Measurements from ENCODE around the gene DCAKD.

DCAKD gene, protein sequence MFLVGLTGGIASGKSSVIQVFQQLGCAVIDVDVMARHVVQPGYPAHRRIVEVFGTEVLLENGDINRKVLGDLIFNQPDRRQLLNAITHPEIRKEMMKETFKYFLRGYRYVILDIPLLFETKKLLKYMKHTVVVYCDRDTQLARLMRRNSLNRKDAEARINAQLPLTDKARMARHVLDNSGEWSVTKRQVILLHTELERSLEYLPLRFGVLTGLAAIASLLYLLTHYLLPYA

DNA sequence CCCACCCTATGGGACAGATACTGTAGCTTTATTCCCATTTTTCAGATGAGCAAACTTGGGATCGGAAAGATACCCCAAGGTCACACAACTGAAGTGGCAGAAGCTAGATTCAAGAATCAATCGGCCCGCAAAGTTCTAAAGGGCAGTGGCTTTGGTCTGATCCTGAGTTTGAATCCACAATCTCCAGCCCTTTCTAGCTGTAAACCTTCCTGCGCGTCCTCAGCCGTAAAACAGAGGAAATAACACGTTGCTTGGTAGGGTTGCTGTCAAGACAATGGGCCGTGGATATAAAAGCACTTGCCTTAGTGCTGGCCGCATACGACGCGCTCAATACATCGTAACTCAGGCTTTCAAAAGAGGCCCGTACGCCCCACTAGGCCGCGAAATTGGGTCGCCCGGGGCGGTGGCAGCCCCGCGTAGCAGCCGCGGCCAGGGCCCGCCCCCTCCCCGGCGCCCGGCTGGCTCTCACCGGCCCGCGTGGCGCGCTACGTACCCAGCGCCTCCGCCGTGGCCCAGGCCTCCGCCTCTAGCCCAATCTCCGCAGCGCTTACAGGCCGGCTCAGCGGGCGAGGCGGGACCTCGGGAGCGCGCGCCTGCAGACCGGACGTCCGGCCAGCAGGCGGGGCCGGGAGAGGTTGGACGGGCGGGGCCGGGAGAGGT is at the start of gene DCAKD:
Gene DCAKD (minus strand): TSS at position 573 of the 660 bp plus-strand sequence. CDS start 16,747 bp downstream, outside the sequence.
- peak; percentile 83 to 84 for DNase-seq (ENCODE audit: low read depth in 1 of 2, low spot score in 1 of 2)

DNA sequence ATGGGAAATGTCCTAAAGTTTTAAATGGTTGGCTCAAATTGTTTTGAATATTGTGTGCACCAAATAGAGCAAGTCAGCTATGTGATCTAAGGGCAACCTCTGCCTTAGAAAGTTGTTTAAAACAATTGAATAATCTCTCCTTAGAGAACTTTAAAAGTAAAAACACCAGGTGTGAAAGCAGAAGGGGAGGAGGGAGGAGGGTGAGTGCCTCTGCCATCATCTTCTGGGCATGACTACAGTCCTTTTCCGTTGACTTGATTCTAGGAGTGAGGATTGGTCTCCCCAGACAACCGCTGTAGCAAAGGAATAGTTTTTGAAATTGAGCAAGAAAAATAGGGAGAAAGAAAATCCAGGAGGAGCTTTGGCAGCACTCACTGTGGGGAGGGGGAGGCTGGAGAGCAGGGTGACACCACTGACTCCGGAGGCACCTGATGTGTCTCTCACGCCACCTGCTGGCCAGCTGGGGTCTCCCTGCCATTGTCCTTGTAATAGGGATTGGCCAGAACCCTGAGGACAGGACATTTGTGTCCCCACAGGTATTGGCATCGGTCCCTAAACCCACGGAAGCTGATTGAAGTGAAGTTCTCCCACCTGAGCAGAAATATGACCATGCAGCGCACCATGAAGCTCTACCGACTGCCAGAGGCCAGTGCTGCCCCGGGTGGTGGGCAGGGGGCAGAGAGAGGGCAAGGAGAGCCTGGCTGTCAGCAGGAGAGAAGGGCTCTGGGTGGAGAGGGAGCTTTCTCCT is 47.6 kb upstream of the DCAKD start:
- DNase-seq (ENCODE audit: low read depth in 1 of 2, low spot score in 1 of 2), result peak; percentile 33 to 54

DNA sequence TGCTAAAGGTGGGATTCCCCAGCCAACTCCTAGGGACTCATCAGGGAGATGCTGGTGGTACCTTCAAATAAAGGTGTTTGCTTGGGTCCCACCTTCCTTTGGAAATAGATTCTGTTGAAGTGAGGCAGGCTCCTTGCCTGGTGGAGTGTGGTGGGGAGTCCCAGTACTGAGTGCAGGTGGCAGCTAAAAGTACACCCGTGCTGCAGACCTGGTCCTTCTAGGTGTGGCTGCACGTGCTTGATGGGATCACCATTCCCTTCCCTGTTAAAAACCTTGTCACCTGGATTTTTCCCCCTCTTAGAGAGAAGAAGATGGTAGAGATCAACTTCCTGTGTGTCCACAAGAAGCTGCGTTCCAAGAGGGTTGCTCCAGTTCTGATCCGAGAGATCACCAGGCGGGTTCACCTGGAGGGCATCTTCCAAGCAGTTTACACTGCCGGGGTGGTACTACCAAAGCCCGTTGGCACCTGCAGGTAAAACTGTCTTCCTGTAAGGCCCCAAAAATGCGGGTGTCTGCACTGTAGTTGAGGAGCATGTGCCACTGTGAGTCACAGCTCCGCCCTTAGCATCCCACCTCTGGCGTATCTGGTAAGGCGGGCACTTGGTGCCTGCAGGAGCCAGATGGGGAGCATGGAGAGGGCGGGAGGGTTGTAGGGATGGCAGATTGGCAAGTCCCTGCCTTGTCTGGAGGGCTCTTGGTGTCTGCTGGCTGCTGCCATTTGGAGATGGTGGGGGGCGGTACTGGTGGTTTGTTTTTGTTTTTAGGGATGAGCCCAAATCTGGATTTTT is 46.8 kb upstream of the DCAKD start:
- no peak for DNase-seq (ENCODE audit: low read depth in 1 of 2, low spot score in 1 of 2)

DNA sequence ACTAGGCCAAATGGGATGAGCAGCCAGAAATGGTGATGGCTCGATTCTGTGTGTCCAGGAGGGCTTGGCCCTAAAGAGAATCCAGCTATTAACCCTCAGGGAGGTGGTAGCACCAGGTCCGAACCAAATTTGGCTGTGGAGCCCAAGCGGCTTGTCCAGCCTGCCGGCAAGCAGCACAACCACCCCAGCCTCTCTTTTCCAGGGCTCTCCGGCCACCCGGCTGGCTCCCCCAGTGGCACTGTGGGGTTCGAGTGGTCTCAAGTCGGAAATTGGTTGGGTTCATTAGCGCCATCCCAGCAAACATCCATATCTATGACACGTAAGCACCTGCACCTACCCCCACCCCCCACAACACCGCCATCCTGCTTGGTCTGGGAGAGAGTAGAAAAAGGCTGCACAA is 45.5 kb upstream of the DCAKD start:
- DNase-seq (ENCODE audit: low read depth in 1 of 2, low spot score in 1 of 2), result no peak

DNA sequence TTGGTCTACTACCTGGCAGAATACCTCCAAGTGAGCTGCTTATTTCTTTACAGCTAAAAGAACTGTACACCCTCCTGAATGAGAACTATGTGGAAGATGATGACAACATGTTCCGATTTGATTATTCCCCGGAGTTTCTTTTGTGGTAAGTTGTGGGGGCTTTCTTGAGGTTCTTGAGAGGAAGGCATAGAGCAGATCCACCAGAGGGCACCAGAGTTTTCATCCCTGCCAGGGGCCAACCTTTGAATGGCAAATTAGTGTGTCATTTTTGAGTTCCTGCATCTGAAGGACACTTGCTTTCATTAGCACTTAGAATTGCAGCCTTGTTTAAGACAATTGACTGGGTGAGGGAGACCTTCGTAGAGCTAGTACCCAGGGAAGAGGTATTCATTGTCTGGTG is 44.7 kb upstream of the DCAKD start:
- no peak for DNase-seq (ENCODE audit: low read depth in 1 of 2, low spot score in 1 of 2)

DNA sequence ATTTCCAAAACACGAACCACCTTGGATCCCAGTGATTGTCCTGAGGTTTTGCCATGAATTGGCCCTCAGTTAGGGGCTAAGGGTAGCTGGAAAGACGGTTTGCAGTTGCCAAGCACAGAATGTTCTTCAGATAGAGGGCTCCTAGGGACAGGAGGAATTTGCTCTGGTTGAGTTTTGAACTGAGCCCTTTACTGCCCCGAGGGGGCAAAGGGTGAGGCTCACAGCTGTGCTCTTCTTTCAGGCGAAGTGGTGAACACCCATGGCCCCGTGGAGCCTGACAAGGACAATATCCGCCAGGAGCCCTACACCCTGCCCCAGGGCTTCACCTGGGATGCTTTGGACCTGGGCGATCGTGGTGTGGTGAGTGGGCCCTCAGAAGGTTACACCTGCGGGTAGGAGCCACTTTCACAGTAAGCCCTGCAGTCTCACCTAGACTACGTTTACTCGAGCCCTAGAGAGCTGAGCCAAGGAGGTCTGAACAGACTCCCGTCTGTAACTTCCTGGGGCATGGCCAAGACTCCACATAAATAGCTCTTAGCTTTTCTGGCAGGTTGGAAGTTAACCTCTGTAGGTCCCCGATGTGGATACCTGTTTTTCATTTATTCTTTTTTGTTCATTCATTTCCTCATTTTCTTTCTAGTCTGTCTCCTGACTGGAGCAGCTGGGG is 42.1 kb upstream of the DCAKD start:
- DNase-seq (ENCODE audit: low read depth in 1 of 2, low spot score in 1 of 2), result no peak

DNA sequence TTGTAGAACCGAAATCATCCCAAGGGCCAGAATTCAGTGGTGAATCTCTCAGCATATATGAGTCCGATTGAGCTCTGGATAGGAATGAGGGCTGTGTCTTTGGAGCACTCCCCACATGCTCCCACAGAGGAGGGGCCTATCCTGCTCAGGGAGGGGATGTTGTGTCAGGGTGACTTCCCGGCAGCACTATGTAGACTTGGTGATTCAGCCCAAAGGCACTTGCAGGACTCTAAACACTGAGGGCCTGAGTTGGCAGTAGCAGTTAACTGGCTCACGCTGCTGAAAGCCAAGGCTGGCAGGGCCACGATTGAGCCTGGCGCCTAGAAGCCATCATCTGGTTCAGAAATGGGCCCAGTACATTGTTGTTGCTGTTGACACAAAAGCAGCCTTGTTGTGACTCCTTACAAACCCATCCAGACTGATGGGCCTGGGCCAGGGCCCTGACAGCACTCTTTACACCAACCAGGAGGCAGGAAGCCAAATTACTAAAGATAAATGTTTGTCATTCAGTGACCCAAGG is 41.5 kb upstream of the DCAKD start:
- no peak for DNase-seq (ENCODE audit: low read depth in 1 of 2, low spot score in 1 of 2)

DNA sequence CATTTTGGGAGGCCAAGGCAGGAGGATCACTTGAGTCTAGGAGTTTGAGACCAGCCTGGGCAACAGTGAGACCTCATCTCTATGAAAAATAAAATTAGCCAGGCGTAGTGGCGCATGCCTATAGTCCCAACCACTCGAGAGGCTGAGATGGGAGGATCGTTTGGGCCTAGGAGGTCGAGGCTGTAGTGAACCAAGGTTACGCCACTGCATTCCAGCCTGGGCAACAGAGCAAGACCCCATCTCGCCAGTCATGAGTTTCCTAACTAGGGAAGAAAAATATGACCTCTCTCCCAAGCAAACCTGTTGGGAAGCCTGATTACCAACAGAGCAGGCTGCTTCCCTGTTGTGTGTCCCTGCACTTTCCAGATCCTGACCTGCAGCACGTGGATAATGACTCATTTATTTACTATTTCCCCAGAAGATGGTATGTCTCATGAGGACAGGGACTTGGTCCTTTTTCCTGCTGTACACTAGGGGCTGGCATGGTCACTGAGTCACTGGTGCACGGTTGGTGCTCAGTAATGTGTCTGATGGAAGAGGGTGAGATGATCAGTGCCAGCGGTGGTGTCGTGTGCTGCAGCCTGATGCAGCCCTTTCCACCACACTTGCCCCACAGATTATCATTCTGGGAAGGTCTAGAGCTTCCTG is 40.5 kb upstream of the DCAKD start:
- no peak for DNase-seq (ENCODE audit: low read depth in 1 of 2, low spot score in 1 of 2)

DNA sequence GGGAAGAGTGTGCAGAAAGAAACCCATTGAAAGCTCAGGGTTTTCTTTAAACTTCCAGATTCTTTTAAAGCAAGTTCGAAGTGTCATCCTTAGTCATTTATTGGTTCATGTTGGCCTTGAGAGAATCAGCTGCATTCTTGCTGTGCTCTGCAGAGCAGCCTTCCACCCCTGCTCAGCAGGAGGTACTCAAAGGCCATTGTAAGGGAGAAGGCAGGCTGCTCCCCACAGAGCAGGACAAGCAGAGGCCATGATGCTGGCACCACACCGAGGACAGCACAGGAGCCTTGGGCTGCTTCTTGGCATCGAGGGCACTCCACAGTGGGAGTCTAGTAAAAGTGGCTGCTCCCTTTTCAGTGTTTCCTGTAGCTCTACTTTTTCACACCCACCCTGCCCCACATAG is 39.3 kb upstream of the DCAKD start:
- no peak for DNase-seq (ENCODE audit: low read depth in 1 of 2, low spot score in 1 of 2)

DNA sequence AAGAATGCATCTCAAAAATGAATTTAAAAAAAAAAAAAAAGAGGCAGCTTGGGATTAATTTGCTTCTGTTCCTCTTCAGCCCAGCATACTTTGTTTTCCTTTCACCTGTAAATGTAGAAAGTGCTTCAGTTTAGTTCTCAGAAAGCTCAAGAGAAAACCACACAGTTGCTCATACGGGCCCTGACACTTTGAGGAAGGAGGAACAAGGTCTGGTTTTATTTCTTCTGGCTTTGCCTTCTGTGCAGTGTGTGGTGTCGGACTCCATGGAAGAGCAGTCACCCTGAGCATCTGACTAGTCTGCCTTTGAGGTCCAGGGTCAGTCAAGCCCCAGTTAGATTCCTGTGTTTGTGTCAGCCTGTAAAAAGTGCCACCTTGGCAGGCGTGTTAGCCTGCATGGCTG is 37.3 kb upstream of the DCAKD start:
- DNase-seq (ENCODE audit: low read depth in 1 of 2, low spot score in 1 of 2), result no peak

DNA sequence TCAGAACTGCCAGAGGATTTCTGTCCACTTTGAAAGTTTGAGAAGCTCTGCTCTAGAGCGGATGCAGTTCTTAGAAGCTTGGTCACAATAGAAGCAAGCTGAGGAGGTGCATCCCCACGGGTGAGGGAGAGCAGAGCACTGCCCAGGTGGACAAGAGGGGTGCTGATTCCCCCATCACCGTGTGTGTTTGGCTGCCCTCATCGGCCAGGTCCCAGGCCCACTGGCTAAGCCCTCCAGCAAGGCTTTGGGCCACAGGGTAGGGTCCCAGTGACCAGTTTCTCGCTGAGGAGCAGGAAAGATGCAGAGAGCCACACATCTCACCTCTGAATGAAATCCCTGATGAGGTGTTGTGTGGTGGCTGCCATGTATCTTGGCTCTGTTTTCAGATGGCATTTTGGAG is 36.5 kb upstream of the DCAKD start:
- no peak for DNase-seq (ENCODE audit: low read depth in 1 of 2, low spot score in 1 of 2)

DNA sequence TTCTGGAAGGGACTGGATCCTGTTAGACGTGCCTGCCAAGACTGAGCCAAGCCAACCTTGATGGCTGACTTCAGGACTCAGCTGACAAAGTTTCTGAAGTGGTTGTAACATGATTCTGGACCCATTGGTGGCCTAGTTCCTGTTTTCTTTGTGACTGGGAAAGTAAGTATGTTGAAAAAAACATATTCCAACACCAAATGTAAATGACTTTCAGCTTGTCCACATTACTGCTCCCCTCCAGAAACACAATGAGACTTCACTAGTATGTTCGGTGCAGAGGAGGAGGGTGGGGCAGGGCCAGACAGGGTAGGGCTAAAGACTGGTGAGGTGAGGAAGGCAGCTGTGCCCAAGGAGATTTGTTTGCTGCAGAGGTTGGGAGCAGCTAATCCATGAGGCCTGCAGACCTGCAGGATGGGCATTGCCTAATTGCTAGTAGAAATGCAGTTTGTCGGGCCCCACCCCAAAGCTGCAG is 36.1 kb upstream of the DCAKD start:
- DNase-seq (ENCODE audit: low read depth in 1 of 2, low spot score in 1 of 2), result no peak

DNA sequence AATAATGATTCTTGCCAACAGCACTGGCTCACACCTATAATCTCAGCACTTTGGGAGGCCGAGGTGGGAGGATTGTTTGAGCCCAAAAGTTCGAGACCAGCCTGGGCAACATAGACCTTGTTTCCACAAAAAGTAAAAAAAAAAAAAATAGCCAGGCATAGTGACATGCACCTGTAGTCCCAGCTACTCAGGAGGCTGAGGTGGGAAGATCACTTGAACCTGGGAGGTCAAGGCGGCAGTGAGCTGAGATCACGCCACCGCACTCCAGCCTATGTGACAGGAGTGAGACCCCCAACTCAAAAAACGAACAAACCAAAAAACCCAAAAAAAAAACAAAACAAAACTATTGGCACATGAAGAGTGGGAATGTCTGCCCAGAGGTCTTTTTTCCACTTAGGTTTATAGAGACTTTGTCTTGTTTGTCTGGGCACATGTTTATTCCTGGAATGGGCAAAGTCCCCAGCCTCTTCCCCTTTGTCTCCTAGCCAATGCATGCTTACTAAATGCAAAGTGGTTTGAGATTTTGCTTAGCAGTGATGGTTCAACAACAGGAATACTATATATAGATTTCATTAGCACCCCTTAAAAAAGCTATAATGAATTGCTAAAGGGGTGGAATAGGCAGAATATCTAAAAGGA is 35.6 kb upstream of the DCAKD start:
- DNase-seq (ENCODE audit: low read depth in 1 of 2, low spot score in 1 of 2), result no peak

DNA sequence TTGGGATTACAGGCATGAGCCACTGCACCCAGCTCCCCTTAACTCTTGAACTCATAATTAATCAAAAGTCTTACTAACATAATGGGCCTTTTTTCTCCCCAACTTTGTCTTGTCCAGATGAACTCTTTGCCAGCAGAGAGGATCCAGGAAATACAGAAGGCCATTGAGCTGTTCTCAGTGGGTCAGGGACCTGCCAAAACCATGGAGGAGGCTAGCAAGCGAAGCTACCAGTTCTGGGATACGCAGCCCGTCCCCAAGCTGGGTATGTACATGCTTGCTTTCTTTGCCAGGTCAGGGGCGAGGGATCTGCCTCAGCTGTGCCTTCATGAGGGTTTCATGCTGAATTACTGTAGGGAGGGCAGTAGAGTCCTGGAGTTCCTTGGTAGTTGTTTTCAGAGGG is 35.0 kb upstream of the DCAKD start:
- no peak for DNase-seq (ENCODE audit: low read depth in 1 of 2, low spot score in 1 of 2)

DNA sequence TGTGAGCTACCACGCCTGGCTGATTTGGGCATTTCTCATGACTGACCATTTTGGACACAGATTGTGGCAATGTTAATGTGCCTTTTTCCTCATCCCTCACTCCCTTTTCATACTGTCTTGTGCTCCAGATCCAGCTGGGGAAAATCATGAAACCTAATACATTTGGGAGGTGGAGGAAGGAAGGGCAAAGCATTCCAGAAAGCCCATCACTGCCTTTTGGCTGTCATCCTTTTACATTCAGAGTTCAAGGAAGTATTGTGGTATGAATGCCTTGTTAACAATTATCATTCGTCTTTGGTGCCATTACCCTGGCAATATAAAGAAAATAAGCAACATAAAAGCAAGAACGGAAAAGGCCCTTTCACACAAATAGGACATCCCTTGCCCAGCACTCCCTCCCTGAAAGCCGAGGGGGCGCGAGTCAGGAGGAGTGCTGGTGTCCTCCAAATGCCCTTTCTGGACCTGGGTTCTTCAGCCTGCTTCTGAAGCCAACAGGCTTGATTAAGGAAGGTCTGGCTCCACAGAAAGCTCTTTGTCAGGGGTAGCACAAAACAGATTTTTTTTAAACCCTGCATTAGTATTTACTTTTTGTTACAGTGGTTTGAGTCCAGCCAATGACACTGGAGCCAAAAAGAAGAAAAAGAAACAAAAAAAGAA is 29.7 kb upstream of the DCAKD start:
- no peak for DNase-seq (ENCODE audit: low read depth in 1 of 2, low spot score in 1 of 2)

DNA sequence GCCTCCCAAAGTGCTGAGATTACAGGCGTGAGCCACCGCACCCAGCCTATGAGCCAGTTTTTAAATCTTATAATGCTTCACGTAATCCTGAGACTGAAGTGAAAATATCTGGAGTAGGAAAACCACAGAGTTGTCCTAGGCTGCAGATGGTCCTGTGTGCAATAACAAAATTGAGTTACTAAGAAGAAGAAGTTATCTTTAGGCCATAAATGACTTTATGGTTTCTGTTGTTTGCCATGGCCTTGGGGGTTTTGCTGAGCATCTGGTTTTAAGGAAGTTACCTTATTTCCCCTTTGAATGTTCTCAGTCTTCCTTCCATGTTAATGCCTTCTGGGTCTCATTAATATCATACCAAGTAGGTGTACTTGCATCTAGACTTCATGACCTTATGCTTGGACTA is 26.2 kb upstream of the DCAKD start:
- DNase-seq (ENCODE audit: low read depth in 1 of 2, low spot score in 1 of 2), result no peak

DNA sequence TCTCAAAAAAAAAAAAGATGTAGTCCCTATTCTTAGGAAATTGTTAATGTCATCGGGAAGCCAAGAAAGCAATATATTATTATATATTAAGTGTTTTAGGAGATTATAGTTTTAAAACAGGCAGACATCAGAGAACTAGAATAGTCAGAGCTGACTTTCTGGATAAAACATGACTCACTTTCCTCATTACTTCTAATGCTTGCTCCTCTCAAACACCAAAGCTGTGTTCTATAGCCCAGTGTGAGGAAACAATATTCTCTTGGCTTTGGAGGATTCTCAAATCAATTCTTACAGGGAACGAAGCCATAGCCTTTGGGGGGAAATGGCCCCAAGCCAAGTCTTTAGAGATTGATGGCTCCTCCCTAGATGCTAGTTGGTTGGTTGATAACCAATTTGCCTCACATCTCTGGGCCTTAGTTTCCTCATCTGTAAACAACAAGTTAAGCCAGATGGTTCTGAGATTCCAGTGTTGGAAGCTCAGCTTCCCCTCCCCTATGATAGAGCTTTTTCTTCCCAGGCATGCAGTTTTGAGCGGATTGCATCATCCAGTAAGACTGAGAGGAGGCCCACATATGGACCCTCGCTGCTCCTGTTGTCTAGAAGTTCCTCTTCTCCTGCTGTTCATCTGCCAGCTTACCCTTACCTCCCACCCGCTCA is 22.1 kb upstream of the DCAKD start:
- DNase-seq (ENCODE audit: low read depth in 1 of 2, low spot score in 1 of 2), result no peak

DNA sequence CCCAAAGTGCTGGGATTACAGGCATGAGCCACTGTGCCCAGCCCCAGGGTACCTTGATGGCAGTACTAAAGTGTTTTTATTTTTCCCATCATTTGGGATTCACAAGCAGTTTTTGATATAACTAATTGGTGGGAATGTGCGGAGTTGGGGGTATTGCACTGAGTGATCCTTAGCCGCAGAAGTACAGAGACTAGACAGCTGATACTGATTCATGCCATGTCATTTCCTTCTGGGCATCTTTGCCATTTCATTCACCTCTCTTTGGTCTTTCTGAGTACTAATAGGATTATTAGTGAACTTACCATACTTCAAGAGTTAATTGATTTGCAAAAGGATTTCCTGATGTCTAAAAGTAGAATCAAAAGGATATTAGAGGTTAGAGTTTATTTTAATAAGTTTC is 19.4 kb upstream of the DCAKD start:
- DNase-seq (ENCODE audit: low read depth in 1 of 2, low spot score in 1 of 2), result no peak

DNA sequence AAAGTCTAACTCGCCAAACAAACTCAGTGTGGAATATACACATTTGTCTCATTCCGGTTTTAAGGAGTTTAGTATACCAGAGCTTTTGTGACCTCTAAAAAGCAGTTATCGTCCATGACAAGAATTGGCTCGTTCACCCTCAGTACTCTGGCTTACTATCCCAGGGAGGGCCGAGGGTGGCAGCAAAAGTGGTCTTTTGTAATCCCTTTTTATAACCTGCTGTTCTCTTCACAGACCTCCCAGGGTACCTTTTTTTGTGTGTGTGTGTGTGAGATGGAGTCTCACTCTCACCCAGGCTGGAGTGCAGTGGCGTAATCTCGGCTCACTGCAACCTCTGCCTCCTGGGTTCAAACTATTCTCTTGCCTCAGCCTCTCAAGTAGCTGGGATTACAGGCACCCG is 18.6 kb upstream of the DCAKD start:
- DNase-seq (ENCODE audit: low read depth in 1 of 2, low spot score in 1 of 2), result no peak
